ENCODE measurements around the gene SMCHD1. TPM values are rescaled to one million over a fixed set of nuclear protein-coding genes. Genes with fewer than 3 reads are reported as not detected.
"Not testable (repeated sequence)": the region's sequence is repeated elsewhere in the genome, so short reads cannot be mapped to it uniquely, and the experiment has no call there.

SMCHD1 gene
- total RNA-seq, 6 experiments from 2014 or later: 13.9 to 31.0 (median 17.3) TPM

DNA sequence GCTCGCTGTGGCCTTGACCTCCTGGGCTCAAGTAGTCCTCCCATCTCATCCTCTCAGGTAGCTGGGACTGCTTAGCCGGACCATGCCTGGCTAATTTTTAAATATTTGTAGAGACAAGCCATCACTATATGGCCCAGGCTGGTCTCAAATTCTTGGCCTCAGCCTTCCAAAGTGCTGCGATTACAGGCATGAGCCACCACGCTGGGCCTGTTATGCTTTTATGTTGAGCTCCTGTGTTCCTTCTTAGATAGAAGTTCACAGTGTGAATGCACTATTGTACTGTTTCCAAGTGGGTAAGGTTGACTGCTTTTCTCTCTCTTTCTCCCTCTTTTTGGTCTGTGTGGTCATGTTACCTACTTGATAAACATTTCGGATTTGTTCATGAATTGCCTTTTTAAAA is 61.9 kb downstream of the SMCHD1 start:
- no peak for DNase-seq
- no peaks in the 10 kb centered on the region for H3K9me3 ChIP-seq
- peaks cover 0 to 17% (median 3%) of the 10 kb centered on the region in 4 donors for H3K36me3 ChIP-seq
- no peak overlapping the region for H3K27ac ChIP-seq
- peaks cover 0 to 3% (median 0%) of the 10 kb centered on the region in 4 donors for H3K4me1 ChIP-seq
- no peaks in the 10 kb centered on the region for H3K27me3 ChIP-seq
- 94% methylated on average over 4 of the region's 5 CpGs for WGBS (ENCODE audit: insufficient coverage, low coverage, low lambda C conversion rate, missing lambda C conversion rate)
- ATAC-seq: no peak
- TF ChIP-seq, protein P1, sequence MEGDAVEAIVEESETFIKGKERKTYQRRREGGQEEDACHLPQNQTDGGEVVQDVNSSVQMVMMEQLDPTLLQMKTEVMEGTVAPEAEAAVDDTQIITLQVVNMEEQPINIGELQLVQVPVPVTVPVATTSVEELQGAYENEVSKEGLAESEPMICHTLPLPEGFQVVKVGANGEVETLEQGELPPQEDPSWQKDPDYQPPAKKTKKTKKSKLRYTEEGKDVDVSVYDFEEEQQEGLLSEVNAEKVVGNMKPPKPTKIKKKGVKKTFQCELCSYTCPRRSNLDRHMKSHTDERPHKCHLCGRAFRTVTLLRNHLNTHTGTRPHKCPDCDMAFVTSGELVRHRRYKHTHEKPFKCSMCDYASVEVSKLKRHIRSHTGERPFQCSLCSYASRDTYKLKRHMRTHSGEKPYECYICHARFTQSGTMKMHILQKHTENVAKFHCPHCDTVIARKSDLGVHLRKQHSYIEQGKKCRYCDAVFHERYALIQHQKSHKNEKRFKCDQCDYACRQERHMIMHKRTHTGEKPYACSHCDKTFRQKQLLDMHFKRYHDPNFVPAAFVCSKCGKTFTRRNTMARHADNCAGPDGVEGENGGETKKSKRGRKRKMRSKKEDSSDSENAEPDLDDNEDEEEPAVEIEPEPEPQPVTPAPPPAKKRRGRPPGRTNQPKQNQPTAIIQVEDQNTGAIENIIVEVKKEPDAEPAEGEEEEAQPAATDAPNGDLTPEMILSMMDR (IDR thresholded peaks at IDR 0.05): no peak
- TF ChIP-seq POLR2A (IDR thresholded peaks at IDR 0.05): no peak
- H3K4me3 ChIP-seq: no peak overlapping the region
- intact Hi-C loops (cut with DNase I): no loop called here

DNA sequence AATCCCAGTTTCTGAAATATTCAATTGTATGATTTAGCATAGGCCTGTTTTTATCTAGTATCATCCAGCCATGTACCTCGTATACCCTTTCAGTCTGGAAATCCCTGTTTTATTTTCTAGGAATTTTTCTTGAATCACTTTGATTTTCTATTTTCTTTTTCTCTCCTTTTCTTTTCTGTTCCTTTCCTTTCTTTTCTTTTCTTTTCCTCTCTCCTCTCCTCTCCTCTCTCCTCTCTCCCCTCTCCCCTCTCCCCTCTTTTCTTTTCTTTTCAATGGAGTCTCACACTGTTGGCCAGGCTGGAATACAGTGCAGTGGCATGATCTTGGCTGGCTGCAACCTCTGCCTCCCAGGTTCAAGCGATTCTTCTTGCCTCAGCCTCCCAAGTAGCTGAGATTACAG is 63.5 kb downstream of the SMCHD1 start:
- no peak overlapping the region for H3K4me3 ChIP-seq
- peaks cover 0 to 17% (median 3%) of the 10 kb centered on the region in 4 donors for H3K36me3 ChIP-seq
- TF ChIP-seq, protein P1 (IDR thresholded peaks at IDR 0.05): no peak
- TF ChIP-seq POLR2A (IDR thresholded peaks at IDR 0.05): no peak
- intact Hi-C loops (cut with DNase I): no loop called here
- no peak overlapping the region for H3K27ac ChIP-seq
- no peaks in the 10 kb centered on the region for H3K4me1 ChIP-seq
- DNase-seq (no peak), ATAC-seq (no peak)
- no peaks in the 10 kb centered on the region for H3K27me3 ChIP-seq
- H3K9me3 ChIP-seq: no peaks in the 10 kb centered on the region
- WGBS (ENCODE audit: insufficient coverage, low coverage, low lambda C conversion rate, missing lambda C conversion rate): 75% methylated on average over 1 of the region's 2 CpGs

DNA sequence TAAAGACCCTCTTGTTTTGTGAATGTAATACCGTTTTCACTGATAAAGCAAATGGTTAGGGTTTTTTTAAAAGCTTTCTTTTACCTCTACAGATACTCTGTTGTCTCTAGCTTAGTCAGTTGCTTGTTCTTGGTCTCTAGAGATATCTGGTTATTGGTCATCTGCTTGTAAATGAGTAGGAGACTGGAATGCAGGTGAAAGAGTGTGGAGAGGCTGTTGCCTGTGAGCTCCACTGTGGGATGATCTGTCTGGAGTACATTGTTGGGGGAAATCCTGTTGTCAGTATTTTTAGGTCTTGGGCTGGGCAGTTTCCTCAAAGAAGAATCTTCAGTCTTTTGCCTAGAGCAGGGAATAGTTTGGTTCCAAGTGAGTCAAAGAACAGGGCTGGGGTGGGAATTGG is 67.7 kb downstream of the SMCHD1 start:
- TF ChIP-seq POLR2A (IDR thresholded peaks at IDR 0.05): no peak
- TF ChIP-seq, protein P1 (IDR thresholded peaks at IDR 0.05): no peak
- Histone ChIP-seq H3K36me3 (peaks cover 0 to 26% (median 14%) of the 10 kb centered on the region in 4 donors), H3K4me1 (no peaks in the 10 kb centered on the region), H3K27ac (no peak overlapping the region), H3K4me3 (no peak overlapping the region), H3K9me3 (no peaks in the 10 kb centered on the region), H3K27me3 (no peaks in the 10 kb centered on the region)
- 93% methylated on average over 1 of the region's 1 CpG for WGBS (ENCODE audit: insufficient coverage, low coverage, low lambda C conversion rate, missing lambda C conversion rate)
- intact Hi-C loops (cut with DNase I): no loop called here
- ATAC-seq: no peak
- DNase-seq: no peak

DNA sequence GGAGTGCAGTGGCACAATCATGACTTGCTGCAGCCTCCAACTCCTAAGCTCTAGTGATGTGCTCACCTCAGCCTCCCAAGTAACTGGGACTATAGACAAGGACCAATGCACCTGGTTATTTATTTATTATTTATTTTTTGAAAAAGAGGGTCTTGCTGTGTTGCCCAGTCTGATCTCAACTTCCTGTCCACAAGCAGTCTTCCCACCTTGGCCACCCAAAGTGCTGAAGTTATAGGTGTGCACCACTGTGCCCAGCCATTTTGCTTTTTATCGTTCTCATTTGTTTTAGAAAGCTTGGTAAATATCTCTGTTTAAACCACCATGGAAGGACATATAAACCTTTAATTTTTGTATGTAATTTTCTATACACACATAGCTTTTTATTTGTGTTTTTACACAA is 74.2 kb downstream of the SMCHD1 start:
- H3K9me3 ChIP-seq: no peaks in the 10 kb centered on the region
- H3K4me3 ChIP-seq: no peak overlapping the region
- H3K27me3 ChIP-seq: no peaks in the 10 kb centered on the region
- intact Hi-C loops (cut with DNase I): no loop called here
- peaks cover 0 to 57% (median 27%) of the 10 kb centered on the region in 4 donors for H3K36me3 ChIP-seq
- no peak for ATAC-seq
- 94% methylated on average over 1 of the region's 1 CpG for WGBS (ENCODE audit: insufficient coverage, low coverage, low lambda C conversion rate, missing lambda C conversion rate)
- no peak for TF ChIP-seq POLR2A (IDR thresholded peaks at IDR 0.05)
- TF ChIP-seq, protein P1 (IDR thresholded peaks at IDR 0.05): no peak
- no peak for DNase-seq
- H3K4me1 ChIP-seq: no peaks in the 10 kb centered on the region
- no peak overlapping the region for H3K27ac ChIP-seq

DNA sequence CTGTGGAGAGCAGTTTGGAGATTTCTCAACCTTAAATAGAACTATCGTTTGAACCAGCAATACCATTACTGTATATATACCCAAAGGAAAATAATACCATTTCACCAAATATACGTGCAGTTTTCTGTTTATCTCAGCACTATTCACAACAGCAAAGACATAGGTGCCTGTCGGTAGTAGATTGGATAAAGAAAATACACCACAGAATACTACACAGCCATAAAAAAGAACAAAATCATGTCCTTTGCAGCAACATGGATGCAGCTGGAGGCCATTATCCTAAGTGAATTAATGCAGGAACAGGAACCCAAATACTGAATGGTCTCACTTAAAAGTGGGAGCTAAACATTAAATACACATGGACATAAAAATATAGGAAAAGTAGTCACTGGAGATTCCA is 81.3 kb downstream of the SMCHD1 start:
- no peaks in the 10 kb centered on the region for H3K9me3 ChIP-seq
- DNase-seq (no peak), ATAC-seq (no peak)
- H3K36me3 ChIP-seq: peaks cover 0 to 53% (median 14%) of the 10 kb centered on the region in 4 donors
- WGBS (ENCODE audit: insufficient coverage, low coverage, low lambda C conversion rate, missing lambda C conversion rate): 75% methylated on average over 3 of the region's 3 CpGs
- no peak for TF ChIP-seq POLR2A (IDR thresholded peaks at IDR 0.05)
- TF ChIP-seq, protein P1 (IDR thresholded peaks at IDR 0.05): no peak
- intact Hi-C loops (cut with DNase I): no loop called here
- H3K27ac ChIP-seq: no peak overlapping the region
- no peaks in the 10 kb centered on the region for H3K4me1 ChIP-seq
- H3K27me3 ChIP-seq: no peaks in the 10 kb centered on the region
- no peak overlapping the region for H3K4me3 ChIP-seq

DNA sequence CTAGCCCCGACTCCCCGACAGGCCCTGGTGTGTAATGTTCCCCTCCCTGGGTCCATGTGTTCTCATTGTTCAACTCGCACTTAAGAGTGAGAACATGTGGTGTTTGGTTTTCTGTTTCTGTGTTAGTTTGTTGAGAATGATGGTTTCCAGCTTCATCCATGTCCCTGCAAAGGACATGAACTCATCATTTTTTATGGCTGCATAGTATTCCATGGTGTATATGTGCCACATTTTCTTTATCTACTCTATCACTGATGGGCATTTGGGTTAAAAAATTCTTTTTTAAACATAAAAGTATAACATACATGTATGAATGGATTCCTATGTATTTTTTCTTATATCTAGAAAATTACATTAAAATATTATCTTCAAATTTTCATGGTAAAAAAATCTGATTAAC is 84.6 kb downstream of the SMCHD1 start:
- H3K9me3 ChIP-seq; intact Hi-C loops (cut with DNase I); H3K4me3 ChIP-seq; ATAC-seq; DNase-seq; H3K4me1 ChIP-seq; H3K27ac ChIP-seq; H3K27me3 ChIP-seq: not testable (repeated sequence)
- H3K36me3 ChIP-seq: peaks cover 0 to 50% (median 6%) of the 10 kb centered on the region in 4 donors
- 100% methylated on average over 2 of the region's 3 CpGs for WGBS (ENCODE audit: insufficient coverage, low coverage, low lambda C conversion rate, missing lambda C conversion rate)

All from right lobe of liver (tissue), 6 donors.